Activated CD8-positive, alpha-beta T cell treated with anti-CD3 and anti-CD28 coated beads for 36 hours (primary cell): ENCODE results near the gene SPTSSA. TPM values are rescaled to one million over a fixed set of nuclear protein-coding genes. Genes with fewer than 3 reads are reported as not detected.
"Not testable (repeated sequence)": the region's sequence is repeated elsewhere in the genome, so short reads cannot be mapped to it uniquely, and the experiment has no call there.

Source experiments
- ATAC-seq: fragments of 200-7000 bp; cut with Tn5 transposase; one replicate; pipeline ENCODE4 v1.10.0; 2021; ENCODE audit warnings: mild to moderate bottlenecking, moderate library complexity
- CTCF ChIA-PET: fragments of 350-600 bp; sonication (Branson Sonifier 250); formaldehyde crosslinking; loops from one replicate; lab custom pipeline; 2021; ENCODE audit warnings: antibody characterized with exemption; lab: Charles Lee
- POLR2A ChIA-PET: fragments of 350-600 bp; sonication (Branson Sonifier 250); formaldehyde crosslinking; loops from one replicate; lab custom pipeline; 2021; ENCODE audit warnings: antibody characterized with exemption; lab: Charles Lee
- DNase-seq: peaks from one replicate; pipeline ENCODE4 v3.0.0-alpha.2; 2020
- H3K27ac Mint-ChIP-seq: one replicate; pipeline ENCODE4 v1.8.0; 2021; ENCODE audit warnings: mild to moderate bottlenecking, mixed read lengths
- H3K27me3 Mint-ChIP-seq: one replicate; pipeline ENCODE4 v1.8.0; 2021; ENCODE audit warnings: mixed read lengths
- H3K36me3 Mint-ChIP-seq: one replicate; pipeline ENCODE4 v1.8.0; 2021; ENCODE audit warnings: low read depth, mixed read lengths
- H3K4me1 Mint-ChIP-seq: one replicate; pipeline ENCODE4 v1.8.0; 2021; ENCODE audit warnings: low read depth, mixed read lengths
- H3K4me3 Mint-ChIP-seq: one replicate; pipeline ENCODE4 v1.8.0; 2021; ENCODE audit warnings: mild to moderate bottlenecking, moderate library complexity, mixed read lengths
- H3K9me3 Mint-ChIP-seq: one replicate; pipeline ENCODE4 v1.8.0; 2021; ENCODE audit warnings: mixed read lengths
- CTCF ChIP-seq: fragments of 200-600 bp; IDR thresholded peaks from one replicate; pipeline ENCODE4 v1.8.0; 2022; ENCODE audit warnings: antibody characterized with exemption, mild to moderate bottlenecking
- intact Hi-C: fragments of 100-400 bp; cut with micrococcal nuclease; formaldehyde crosslinking; loops from one replicate; pipeline ENCODE4 v1.10.0; 2022
- total RNA-seq, 2 experiments: library from RNA; stranded (reverse); gene quantifications; one replicate each; pipeline ENCODE4 v1.2.3, GENCODE V29; 2021

SPTSSA gene
- total RNA-seq, 2 experiments from 2014 or later, result 10.7 to 11.1 TPM

GRCh38 chr14:34438438-34438837 lies 23.6 kb downstream of the SPTSSA start:
- no peak overlapping the region for H3K4me3 Mint-ChIP-seq
- DNase-seq (no peak), ATAC-seq (no peak)
- H3K27ac Mint-ChIP-seq, result no peak overlapping the region
- intact Hi-C loops, result no loop called here
- H3K36me3 Mint-ChIP-seq, result peaks cover 1% of the 10 kb centered on the region
- POLR2A ChIA-PET, result no interaction called here
- no peaks in the 10 kb centered on the region for H3K4me1 Mint-ChIP-seq
- no peaks in the 10 kb centered on the region for H3K9me3 Mint-ChIP-seq
- H3K27me3 Mint-ChIP-seq, result no peaks in the 10 kb centered on the region
- CTCF ChIA-PET, result no interaction called here
- TF ChIP-seq CTCF, result no peak

GRCh38 chr14:34437729-34438080 lies 24.3 kb downstream of the SPTSSA start:
- ATAC-seq (no peak), DNase-seq (no peak)
- Mint-ChIP-seq H3K4me1 (no peaks in the 10 kb centered on the region), H3K36me3 (peaks cover 6% of the 10 kb centered on the region), H3K9me3 (no peaks in the 10 kb centered on the region), H3K27me3 (no peaks in the 10 kb centered on the region), H3K27ac (no peak overlapping the region), H3K4me3 (no peak overlapping the region)
- intact Hi-C loops, result no loop called here
- CTCF ChIA-PET, result no interaction called here
- TF ChIP-seq CTCF, result no peak
- POLR2A ChIA-PET, result no interaction called here

GRCh38 chr14:34436960-34437728 lies 24.9 kb downstream of the SPTSSA start:
- Mint-ChIP-seq H3K4me3 (no peak overlapping the region), H3K27me3 (no peaks in the 10 kb centered on the region), H3K36me3 (peaks cover 6% of the 10 kb centered on the region), H3K27ac (no peak overlapping the region), H3K4me1 (no peaks in the 10 kb centered on the region), H3K9me3 (no peaks in the 10 kb centered on the region)
- intact Hi-C loops, result no loop called here
- no peak for ATAC-seq
- no peak for TF ChIP-seq CTCF
- no peak for DNase-seq
- ChIA-PET CTCF (interaction anchor here (1.3 kb wide), 1 partner anchor 99 kb away, joined by 4 read pairs; no protein-coding TSS in a partner anchor), POLR2A (no interaction called here)

GRCh38 chr14:34436118-34436905 lies 25.7 kb downstream of the SPTSSA start:
- H3K27ac Mint-ChIP-seq, result no peak overlapping the region
- H3K9me3 Mint-ChIP-seq, result peaks cover 2% of the 10 kb centered on the region
- no peaks in the 10 kb centered on the region for H3K27me3 Mint-ChIP-seq
- DNase-seq, result no peak
- ATAC-seq, result no peak
- no peak overlapping the region for H3K4me3 Mint-ChIP-seq
- intact Hi-C loops, result no loop called here
- no peak for TF ChIP-seq CTCF
- ChIA-PET CTCF (interaction anchor here (1.3 kb wide), 1 partner anchor 100 kb away, joined by 4 read pairs; no protein-coding TSS in a partner anchor), POLR2A (no interaction called here)
- H3K4me1 Mint-ChIP-seq, result no peaks in the 10 kb centered on the region
- H3K36me3 Mint-ChIP-seq, result peaks cover 6% of the 10 kb centered on the region

- ATAC-seq (no peak), DNase-seq (no peak)
- TF ChIP-seq CTCF, result no peak
- intact Hi-C loops, result no loop called here
- H3K27ac Mint-ChIP-seq, result no peak overlapping the region
- ChIA-PET CTCF (no interaction called here), POLR2A (no interaction called here)
- H3K4me3 Mint-ChIP-seq, result no peak overlapping the region
- H3K4me1 Mint-ChIP-seq, result no peaks in the 10 kb centered on the region
- H3K27me3 Mint-ChIP-seq, result no peaks in the 10 kb centered on the region
- peaks cover 6% of the 10 kb centered on the region for H3K36me3 Mint-ChIP-seq
- H3K9me3 Mint-ChIP-seq, result peaks cover 2% of the 10 kb centered on the region
Observed at GRCh38 chr14:34433957-34434356, 28.1 kb downstream of the SPTSSA start.

- DNase-seq, intact Hi-C loops, H3K4me3 Mint-ChIP-seq, POLR2A ChIA-PET, ATAC-seq, H3K36me3 Mint-ChIP-seq, H3K27me3 Mint-ChIP-seq, H3K4me1 Mint-ChIP-seq, H3K9me3 Mint-ChIP-seq, H3K27ac Mint-ChIP-seq: not testable (repeated sequence)
- CTCF ChIA-PET, result interaction anchor here (1.2 kb wide), 1 partner anchor 97 kb away, joined by 4 read pairs; no protein-coding TSS in a partner anchor
Observed at GRCh38 chr14:34428102-34428466, 34.0 kb downstream of the SPTSSA start.
